ENCODE results near the gene SLC9A9.

SLC9A9 gene

GRCh38 chr3:143676747-143677146 lies 171.5 kb downstream of the SLC9A9 start:
- TF ChIP-seq, protein P1, sequence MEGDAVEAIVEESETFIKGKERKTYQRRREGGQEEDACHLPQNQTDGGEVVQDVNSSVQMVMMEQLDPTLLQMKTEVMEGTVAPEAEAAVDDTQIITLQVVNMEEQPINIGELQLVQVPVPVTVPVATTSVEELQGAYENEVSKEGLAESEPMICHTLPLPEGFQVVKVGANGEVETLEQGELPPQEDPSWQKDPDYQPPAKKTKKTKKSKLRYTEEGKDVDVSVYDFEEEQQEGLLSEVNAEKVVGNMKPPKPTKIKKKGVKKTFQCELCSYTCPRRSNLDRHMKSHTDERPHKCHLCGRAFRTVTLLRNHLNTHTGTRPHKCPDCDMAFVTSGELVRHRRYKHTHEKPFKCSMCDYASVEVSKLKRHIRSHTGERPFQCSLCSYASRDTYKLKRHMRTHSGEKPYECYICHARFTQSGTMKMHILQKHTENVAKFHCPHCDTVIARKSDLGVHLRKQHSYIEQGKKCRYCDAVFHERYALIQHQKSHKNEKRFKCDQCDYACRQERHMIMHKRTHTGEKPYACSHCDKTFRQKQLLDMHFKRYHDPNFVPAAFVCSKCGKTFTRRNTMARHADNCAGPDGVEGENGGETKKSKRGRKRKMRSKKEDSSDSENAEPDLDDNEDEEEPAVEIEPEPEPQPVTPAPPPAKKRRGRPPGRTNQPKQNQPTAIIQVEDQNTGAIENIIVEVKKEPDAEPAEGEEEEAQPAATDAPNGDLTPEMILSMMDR (conservative IDR thresholded peaks at IDR 0.05; ENCODE audit: control insufficient read depth, insufficient read depth, low read depth, low read length), result no peak
- no peak for DNase-seq (ENCODE audit: low read depth)
- no peak overlapping the region for H3K4me3 ChIP-seq (ENCODE audit: control insufficient read depth, low read depth, low read length)

DNA sequence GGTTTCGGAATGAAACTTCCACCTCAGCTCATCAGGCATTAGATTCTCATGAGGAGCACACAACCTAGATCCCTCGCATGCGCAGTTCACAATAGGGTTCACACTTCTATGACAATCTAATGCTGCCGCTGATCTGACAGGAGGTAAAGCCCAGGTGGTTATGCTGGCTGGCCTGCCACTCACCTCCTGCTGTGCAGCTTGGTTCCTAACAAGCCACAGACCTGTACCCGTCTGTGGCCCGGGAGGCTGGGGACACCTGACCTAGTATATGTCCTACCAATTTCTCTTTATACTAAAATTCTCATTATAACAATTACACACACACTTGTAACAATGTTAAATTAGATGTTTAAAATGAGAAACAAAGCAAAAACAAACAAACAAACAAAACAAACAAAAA lies 172.2 kb downstream of the SLC9A9 start:
- TF ChIP-seq, protein P1 (conservative IDR thresholded peaks at IDR 0.05; ENCODE audit: control insufficient read depth, insufficient read depth, low read depth, low read length), result no peak
- H3K4me3 ChIP-seq (ENCODE audit: control insufficient read depth, low read depth, low read length), result no peak overlapping the region
- no peak for DNase-seq (ENCODE audit: low read depth)

GRCh38 chr3:143674100-143674968 lies 173.9 kb downstream of the SLC9A9 start:
- no peak overlapping the region for H3K4me3 ChIP-seq (ENCODE audit: control insufficient read depth, low read depth, low read length)
- DNase-seq (ENCODE audit: low read depth), result peak; percentile 85
- TF ChIP-seq, protein P1 (conservative IDR thresholded peaks at IDR 0.05; ENCODE audit: control insufficient read depth, insufficient read depth, low read depth, low read length), result peak; percentile 92

GRCh38 chr3:143672396-143673165 lies 175.7 kb downstream of the SLC9A9 start:
- TF ChIP-seq, protein P1 (conservative IDR thresholded peaks at IDR 0.05; ENCODE audit: control insufficient read depth, insufficient read depth, low read depth, low read length), result no peak
- no peak overlapping the region for H3K4me3 ChIP-seq (ENCODE audit: control insufficient read depth, low read depth, low read length)
- DNase-seq (ENCODE audit: low read depth), result peak; percentile 53

DNA sequence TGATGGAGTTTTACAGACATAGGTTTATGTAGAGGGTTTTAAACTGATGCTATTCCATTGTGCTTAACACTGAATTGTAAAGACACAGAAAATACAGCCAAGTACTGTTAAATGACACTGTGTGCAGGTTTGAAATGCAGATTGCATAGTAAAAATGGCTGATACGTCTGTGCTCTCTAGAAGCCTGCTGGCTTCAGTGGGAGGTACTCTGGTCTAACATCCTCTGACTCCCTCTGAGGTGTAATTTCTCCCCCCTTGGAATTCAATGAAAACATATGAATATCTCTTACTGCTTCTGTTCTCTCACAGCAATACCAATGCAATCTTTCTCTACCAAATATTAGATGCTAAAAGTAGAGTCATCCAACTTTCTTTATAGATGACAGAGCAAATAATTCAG lies 176.6 kb downstream of the SLC9A9 start:
- H3K4me3 ChIP-seq (ENCODE audit: control insufficient read depth, low read depth, low read length), result no peak overlapping the region
- TF ChIP-seq, protein P1 (conservative IDR thresholded peaks at IDR 0.05; ENCODE audit: control insufficient read depth, insufficient read depth, low read depth, low read length), result no peak
- DNase-seq (ENCODE audit: low read depth), result peak; percentile 28

DNA sequence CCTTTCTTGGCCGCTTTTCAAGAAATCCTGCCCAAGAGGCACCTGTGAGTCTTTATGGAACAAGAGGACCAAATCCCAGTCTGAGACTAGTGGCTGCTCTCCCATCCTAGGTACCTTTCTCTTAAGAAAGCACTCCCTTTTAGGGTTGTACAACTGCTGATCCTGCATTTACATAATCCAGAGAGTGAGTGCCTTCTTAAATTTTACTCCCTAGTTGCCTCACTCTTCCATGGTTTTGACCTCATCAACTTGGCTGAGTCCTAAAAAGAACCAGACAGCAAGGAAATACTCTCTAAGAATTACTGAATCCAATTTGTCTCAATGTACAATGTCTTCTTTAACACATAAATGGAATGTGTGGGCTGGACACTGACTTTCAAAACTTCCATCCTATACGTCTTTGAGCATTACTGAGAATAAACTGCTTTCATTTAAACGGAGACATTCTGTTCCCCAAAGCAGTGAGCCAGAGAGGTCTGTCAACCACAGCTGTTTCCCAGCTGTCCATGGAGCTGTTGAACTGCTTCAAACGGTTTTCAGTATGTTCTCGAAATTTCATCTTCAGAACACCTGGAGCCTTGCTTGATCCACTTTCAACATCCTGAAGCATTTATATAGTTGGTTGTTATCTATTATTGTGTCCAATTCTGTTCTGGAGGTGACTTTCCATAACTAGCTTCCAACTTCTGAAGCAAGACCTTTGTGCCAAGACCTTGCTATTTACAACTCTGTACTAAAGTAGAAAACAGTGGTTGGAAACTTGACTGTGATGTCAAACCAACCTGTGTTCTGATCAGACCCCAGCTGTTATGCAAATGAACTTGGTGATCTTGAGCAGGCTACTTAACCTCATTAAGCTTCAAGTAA lies 179.1 kb downstream of the SLC9A9 start:
- no peak overlapping the region for H3K4me3 ChIP-seq (ENCODE audit: control insufficient read depth, low read depth, low read length)
- DNase-seq (ENCODE audit: low read depth), result peak; percentile 57
- TF ChIP-seq, protein P1 (conservative IDR thresholded peaks at IDR 0.05; ENCODE audit: control insufficient read depth, insufficient read depth, low read depth, low read length), result no peak
